GM23338 (cell line): ENCODE results near the gene ODAD3. TPM values are rescaled to one million over a fixed set of nuclear protein-coding genes. Genes with fewer than 3 reads are reported as not detected.

Experiments used
- ATAC-seq: fragments of 200-7000 bp; cut with Tn5 transposase; 3 replicates; pipeline ENCODE4 v1.9.1; 2020
- DNase-seq: peaks from one replicate; pipeline ENCODE4 v3.0.0-alpha.2; 2015; ENCODE audit warnings: low spot score
- H2AFZ ChIP-seq: fragments of 200-600 bp; sonication (generic); 2 replicates; pipeline ENCODE4 v1.8.0; 2016; ENCODE audit warnings: antibody characterized with exemption, mild to moderate bottlenecking, moderate library complexity
- H3F3A ChIP-seq: fragments of 200-600 bp; sonication (generic); replicated peaks from 2 replicates; pipeline ENCODE4 v1.8.0; 2017; ENCODE audit warnings: antibody characterized with exemption, mixed run types, low read depth
- H3K27ac ChIP-seq: fragments of 200-600 bp; sonication (generic); 2 replicates; pipeline ENCODE4 v1.6.1; 2016; ENCODE audit warnings: low read depth
- H3K27me3 ChIP-seq: fragments of 200-600 bp; sonication (generic); 2 replicates; pipeline ENCODE4 v1.8.0; 2016; ENCODE audit warnings: mild to moderate bottlenecking, mixed run types, moderate library complexity; ENCODE audit not compliant: insufficient read depth
- H3K36me3 ChIP-seq: fragments of 200-600 bp; sonication (generic); 2 replicates; pipeline ENCODE4 v1.8.0; 2016; ENCODE audit warnings: mild to moderate bottlenecking; ENCODE audit not compliant: insufficient read depth
- H3K4me1 ChIP-seq: fragments of 200-600 bp; sonication (generic); 2 replicates; pipeline ENCODE4 v1.8.0; 2016; ENCODE audit warnings: mild to moderate bottlenecking, moderate library complexity; ENCODE audit not compliant: insufficient read depth
- H3K4me2 ChIP-seq: fragments of 200-600 bp; sonication (generic); 2 replicates; pipeline ENCODE4 v1.7.1; 2017; ENCODE audit warnings: mixed run types
- H3K4me3 ChIP-seq: fragments of 200-600 bp; sonication (generic); 2 replicates; pipeline ENCODE4 v1.6.1; 2016; ENCODE audit warnings: mixed run types
- H3K79me2 ChIP-seq: fragments of 200-600 bp; sonication (generic); replicated peaks from 2 replicates; pipeline ENCODE4 v1.8.0; 2017; ENCODE audit warnings: mild to moderate bottlenecking; ENCODE audit not compliant: insufficient read depth
- H3K9me2 ChIP-seq: fragments of 200-600 bp; sonication (generic); 2 replicates; pipeline ENCODE4 v1.8.0; 2017; ENCODE audit not compliant: insufficient read depth
- H4K20me1 ChIP-seq: fragments of 200-600 bp; sonication (generic); replicated peaks from 2 replicates; pipeline ENCODE4 v1.8.0; 2017; ENCODE audit warnings: mild to moderate bottlenecking; ENCODE audit not compliant: insufficient read depth
- H3K27ac Mint-ChIP-seq: 2 replicates; pipeline ENCODE4 v1.8.0; 2020; ENCODE audit warnings: inconsistent platforms, mild to moderate bottlenecking, moderate library complexity, mixed read lengths
- H3K27me3 Mint-ChIP-seq: 3 replicates; pipeline ENCODE4 v1.8.0; 2022; ENCODE audit warnings: low read depth, mild to moderate bottlenecking, moderate library complexity, mixed read lengths, inconsistent platforms; ENCODE audit not compliant: insufficient read depth, poor library complexity
- H3K36me3 Mint-ChIP-seq: 3 replicates; pipeline ENCODE4 v1.8.0; 2021; ENCODE audit warnings: low read depth, mild to moderate bottlenecking, inconsistent platforms, moderate library complexity, mixed read lengths
- H3K4me1 Mint-ChIP-seq: 3 replicates; pipeline ENCODE4 v1.8.0; 2020; ENCODE audit warnings: mild to moderate bottlenecking, inconsistent platforms, mixed read lengths
- H3K4me3 Mint-ChIP-seq: 3 replicates; pipeline ENCODE4 v1.8.0; 2021; ENCODE audit warnings: moderate library complexity, mild to moderate bottlenecking, inconsistent platforms, mixed read lengths
- H3K9me3 Mint-ChIP-seq: 3 replicates; pipeline ENCODE4 v1.8.0; 2020; ENCODE audit warnings: moderate library complexity, mild to moderate bottlenecking, inconsistent platforms, mixed read lengths
- CREB1 ChIP-seq: fragments of 250-450 bp; sonication (Bioruptor Pico); IDR thresholded peaks from 2 replicates; pipeline ENCODE4 v1.5.0; 2020; ENCODE audit warnings: low read depth, mild to moderate bottlenecking, moderate library complexity
- EZH2 ChIP-seq: fragments of 200-600 bp; sonication (generic); IDR thresholded peaks from one replicate; pipeline ENCODE4 v1.8.0; 2017; ENCODE audit warnings: antibody characterized with exemption, mild to moderate bottlenecking, low read depth; ENCODE audit not compliant: unreplicated experiment
- JUNB ChIP-seq: IDR thresholded peaks from one replicate; pipeline ENCODE4 v1.6.1; 2016; ENCODE audit warnings: antibody characterized with exemption; ENCODE audit not compliant: unreplicated experiment
- STAT1 ChIP-seq: IDR thresholded peaks from one replicate; pipeline ENCODE4 v1.6.1; 2016; ENCODE audit warnings: antibody characterized with exemption; ENCODE audit not compliant: unreplicated experiment
- polyA plus RNA-seq: library from polyadenylated mRNA; unstranded; fragments of >200 nt; fragmentation: Nextera tagmentation; extraction: Ambion mirVana; gene quantifications from 2 replicates; pipeline ENCODE4 v1.2.1, GENCODE V29; 2016
- total RNA-seq: library from RNA; depleted of rRNA; stranded (reverse); fragments of >200 nt; shearing (Covaris generic); gene quantifications from 2 replicates; pipeline ENCODE4 v1.2.3, GENCODE V29; 2014
- TF ChIP-seq, protein P1 (sequence below): IDR thresholded peaks from one replicate; pipeline ENCODE4 v1.6.1; 2018; ENCODE audit warnings: antibody characterized with exemption; ENCODE audit not compliant: unreplicated experiment
- TF ChIP-seq, protein P2 (sequence below): fragments of 250-450 bp; sonication (Bioruptor Pico); IDR thresholded peaks from 2 replicates; pipeline ENCODE4 v1.5.0; 2020; ENCODE audit warnings: mild to moderate bottlenecking, moderate library complexity
- TF ChIP-seq, protein P3 (sequence below), 2 experiments: fragments of 200-600 bp in 1 of 2; sonication (generic) in 1 of 2; conservative IDR thresholded peaks; 2 replicates each; pipeline versions ENCODE4 v1.5.1 to v1.6.1; 2016 to 2017; ENCODE audit warnings: antibody characterized with exemption in 2 of 2, low read depth in 2 of 2, mild to moderate bottlenecking in 2 of 2, moderate library complexity in 1 of 2

Gene ODAD3
- total and polyA plus RNA-seq, 2 experiments from 2014 or later: 1.5 to 6.1 TPM

DNA sequence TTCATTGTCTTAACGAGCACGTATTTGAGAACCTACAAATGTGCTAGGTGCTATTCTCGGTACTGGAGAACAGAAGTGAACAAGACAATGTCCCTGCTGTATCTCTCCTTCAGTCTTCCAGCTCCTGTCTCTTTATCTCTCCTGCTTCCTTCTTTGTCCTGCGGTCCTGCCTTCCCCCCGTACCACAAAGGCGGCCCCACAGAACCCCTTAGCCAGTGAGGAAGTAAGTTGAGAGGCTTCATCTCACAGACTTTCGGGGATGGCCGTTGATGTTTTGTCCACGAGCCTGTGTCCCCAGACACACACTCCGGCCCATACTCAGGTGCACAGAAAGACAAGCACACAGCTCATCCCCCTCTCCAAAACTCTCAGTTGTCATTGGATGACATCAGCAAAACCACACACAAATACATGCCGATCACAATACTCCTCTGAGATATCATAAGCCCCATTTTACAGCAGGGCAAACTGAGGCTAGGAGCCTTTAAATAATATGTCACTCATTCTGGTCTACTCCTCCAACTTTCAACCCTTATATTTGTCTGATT, 61.0 kb downstream of the ODAD3 start:
- H3F3A ChIP-seq: 0 out of 2 replicates have a peak, but pooled peaks cover 6% of the 10 kb centered on the region
- peaks cover 15% of the 10 kb centered on the region for H3K36me3 Mint-ChIP-seq
- H3K27ac Mint-ChIP-seq: no peak overlapping the region
- H3K4me2 ChIP-seq: peak overlapping the region; percentile 44
- ATAC-seq (no peak), DNase-seq (no peak)
- H3K4me3 Mint-ChIP-seq: no peak overlapping the region
- H3K79me2 ChIP-seq: peaks cover 10% of the 10 kb centered on the region; the same call in 1 of the 2 replicates
- TF ChIP-seq JUNB (no peak), EZH2 (no peak), STAT1 (no peak), CREB1 (CRISPR knock-in tag) (no peak)
- TF ChIP-seq, protein P1, sequence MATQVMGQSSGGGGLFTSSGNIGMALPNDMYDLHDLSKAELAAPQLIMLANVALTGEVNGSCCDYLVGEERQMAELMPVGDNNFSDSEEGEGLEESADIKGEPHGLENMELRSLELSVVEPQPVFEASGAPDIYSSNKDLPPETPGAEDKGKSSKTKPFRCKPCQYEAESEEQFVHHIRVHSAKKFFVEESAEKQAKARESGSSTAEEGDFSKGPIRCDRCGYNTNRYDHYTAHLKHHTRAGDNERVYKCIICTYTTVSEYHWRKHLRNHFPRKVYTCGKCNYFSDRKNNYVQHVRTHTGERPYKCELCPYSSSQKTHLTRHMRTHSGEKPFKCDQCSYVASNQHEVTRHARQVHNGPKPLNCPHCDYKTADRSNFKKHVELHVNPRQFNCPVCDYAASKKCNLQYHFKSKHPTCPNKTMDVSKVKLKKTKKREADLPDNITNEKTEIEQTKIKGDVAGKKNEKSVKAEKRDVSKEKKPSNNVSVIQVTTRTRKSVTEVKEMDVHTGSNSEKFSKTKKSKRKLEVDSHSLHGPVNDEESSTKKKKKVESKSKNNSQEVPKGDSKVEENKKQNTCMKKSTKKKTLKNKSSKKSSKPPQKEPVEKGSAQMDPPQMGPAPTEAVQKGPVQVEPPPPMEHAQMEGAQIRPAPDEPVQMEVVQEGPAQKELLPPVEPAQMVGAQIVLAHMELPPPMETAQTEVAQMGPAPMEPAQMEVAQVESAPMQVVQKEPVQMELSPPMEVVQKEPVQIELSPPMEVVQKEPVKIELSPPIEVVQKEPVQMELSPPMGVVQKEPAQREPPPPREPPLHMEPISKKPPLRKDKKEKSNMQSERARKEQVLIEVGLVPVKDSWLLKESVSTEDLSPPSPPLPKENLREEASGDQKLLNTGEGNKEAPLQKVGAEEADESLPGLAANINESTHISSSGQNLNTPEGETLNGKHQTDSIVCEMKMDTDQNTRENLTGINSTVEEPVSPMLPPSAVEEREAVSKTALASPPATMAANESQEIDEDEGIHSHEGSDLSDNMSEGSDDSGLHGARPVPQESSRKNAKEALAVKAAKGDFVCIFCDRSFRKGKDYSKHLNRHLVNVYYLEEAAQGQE: no peak
- TF ChIP-seq, protein P2, sequence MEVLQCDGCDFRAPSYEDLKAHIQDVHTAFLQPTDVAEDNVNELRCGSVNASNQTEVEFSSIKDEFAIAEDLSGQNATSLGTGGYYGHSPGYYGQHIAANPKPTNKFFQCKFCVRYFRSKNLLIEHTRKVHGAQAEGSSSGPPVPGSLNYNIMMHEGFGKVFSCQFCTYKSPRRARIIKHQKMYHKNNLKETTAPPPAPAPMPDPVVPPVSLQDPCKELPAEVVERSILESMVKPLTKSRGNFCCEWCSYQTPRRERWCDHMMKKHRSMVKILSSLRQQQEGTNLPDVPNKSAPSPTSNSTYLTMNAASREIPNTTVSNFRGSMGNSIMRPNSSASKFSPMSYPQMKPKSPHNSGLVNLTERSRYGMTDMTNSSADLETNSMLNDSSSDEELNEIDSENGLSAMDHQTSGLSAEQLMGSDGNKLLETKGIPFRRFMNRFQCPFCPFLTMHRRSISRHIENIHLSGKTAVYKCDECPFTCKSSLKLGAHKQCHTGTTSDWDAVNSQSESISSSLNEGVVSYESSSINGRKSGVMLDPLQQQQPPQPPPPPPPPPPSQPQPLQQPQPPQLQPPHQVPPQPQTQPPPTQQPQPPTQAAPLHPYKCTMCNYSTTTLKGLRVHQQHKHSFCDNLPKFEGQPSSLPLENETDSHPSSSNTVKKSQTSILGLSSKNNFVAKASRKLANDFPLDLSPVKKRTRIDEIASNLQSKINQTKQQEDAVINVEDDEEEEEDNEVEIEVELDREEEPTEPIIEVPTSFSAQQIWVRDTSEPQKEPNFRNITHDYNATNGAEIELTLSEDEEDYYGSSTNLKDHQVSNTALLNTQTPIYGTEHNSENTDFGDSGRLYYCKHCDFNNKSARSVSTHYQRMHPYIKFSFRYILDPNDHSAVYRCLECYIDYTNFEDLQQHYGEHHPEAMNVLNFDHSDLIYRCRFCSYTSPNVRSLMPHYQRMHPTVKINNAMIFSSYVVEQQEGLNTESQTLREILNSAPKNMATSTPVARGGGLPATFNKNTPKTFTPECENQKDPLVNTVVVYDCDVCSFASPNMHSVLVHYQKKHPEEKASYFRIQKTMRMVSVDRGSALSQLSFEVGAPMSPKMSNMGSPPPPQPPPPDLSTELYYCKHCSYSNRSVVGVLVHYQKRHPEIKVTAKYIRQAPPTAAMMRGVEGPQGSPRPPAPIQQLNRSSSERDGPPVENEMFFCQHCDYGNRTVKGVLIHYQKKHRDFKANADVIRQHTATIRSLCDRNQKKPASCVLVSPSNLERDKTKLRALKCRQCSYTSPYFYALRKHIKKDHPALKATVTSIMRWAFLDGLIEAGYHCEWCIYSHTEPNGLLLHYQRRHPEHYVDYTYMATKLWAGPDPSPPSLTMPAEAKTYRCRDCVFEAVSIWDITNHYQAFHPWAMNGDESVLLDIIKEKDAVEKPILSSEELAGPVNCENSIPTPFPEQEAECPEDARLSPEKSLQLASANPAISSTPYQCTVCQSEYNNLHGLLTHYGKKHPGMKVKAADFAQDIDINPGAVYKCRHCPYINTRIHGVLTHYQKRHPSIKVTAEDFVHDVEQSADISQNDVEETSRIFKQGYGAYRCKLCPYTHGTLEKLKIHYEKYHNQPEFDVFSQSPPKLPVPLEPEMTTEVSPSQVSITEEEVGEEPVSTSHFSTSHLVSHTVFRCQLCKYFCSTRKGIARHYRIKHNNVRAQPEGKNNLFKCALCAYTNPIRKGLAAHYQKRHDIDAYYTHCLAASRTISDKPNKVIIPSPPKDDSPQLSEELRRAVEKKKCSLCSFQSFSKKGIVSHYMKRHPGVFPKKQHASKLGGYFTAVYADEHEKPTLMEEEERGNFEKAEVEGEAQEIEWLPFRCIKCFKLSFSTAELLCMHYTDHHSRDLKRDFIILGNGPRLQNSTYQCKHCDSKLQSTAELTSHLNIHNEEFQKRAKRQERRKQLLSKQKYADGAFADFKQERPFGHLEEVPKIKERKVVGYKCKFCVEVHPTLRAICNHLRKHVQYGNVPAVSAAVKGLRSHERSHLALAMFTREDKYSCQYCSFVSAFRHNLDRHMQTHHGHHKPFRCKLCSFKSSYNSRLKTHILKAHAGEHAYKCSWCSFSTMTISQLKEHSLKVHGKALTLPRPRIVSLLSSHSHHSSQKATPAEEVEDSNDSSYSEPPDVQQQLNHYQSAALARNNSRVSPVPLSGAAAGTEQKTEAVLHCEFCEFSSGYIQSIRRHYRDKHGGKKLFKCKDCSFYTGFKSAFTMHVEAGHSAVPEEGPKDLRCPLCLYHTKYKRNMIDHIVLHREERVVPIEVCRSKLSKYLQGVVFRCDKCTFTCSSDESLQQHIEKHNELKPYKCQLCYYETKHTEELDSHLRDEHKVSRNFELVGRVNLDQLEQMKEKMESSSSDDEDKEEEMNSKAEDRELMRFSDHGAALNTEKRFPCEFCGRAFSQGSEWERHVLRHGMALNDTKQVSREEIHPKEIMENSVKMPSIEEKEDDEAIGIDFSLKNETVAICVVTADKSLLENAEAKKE: no peak
- TF ChIP-seq, protein P3, sequence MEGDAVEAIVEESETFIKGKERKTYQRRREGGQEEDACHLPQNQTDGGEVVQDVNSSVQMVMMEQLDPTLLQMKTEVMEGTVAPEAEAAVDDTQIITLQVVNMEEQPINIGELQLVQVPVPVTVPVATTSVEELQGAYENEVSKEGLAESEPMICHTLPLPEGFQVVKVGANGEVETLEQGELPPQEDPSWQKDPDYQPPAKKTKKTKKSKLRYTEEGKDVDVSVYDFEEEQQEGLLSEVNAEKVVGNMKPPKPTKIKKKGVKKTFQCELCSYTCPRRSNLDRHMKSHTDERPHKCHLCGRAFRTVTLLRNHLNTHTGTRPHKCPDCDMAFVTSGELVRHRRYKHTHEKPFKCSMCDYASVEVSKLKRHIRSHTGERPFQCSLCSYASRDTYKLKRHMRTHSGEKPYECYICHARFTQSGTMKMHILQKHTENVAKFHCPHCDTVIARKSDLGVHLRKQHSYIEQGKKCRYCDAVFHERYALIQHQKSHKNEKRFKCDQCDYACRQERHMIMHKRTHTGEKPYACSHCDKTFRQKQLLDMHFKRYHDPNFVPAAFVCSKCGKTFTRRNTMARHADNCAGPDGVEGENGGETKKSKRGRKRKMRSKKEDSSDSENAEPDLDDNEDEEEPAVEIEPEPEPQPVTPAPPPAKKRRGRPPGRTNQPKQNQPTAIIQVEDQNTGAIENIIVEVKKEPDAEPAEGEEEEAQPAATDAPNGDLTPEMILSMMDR (conservative IDR thresholded peaks at IDR 0.05; ENCODE audit: low read depth in 2 of 2): no peak
- peaks cover 2% of the 10 kb centered on the region; the same call in 1 of the 2 replicates for H4K20me1 ChIP-seq
- no peaks in the 10 kb centered on the region for H3K36me3 ChIP-seq
- no peak overlapping the region for H2AFZ ChIP-seq
- peak overlapping the region; percentile 55 for H3K4me3 ChIP-seq
- no peaks in the 10 kb centered on the region for H3K27me3 ChIP-seq
- H3K9me3 Mint-ChIP-seq: no peaks in the 10 kb centered on the region
- H3K4me1 ChIP-seq: peaks cover 10% of the 10 kb centered on the region
- H3K27me3 Mint-ChIP-seq: peaks cover 10% of the 10 kb centered on the region
- peak overlapping the region; percentile 29; the same call in 1 of the 2 replicates for H3K27ac ChIP-seq
- peaks cover 15% of the 10 kb centered on the region for H3K4me1 Mint-ChIP-seq
- H3K9me2 ChIP-seq: no peaks in the 10 kb centered on the region
